ENCODE results near the gene INPP5F. TPM values are rescaled to one million over a fixed set of nuclear protein-coding genes. Genes with fewer than 3 reads are reported as not detected.
"Not testable (repeated sequence)": the region's sequence is repeated elsewhere in the genome, so short reads cannot be mapped to it uniquely, and the experiment has no call there.

The INPP5F gene
- total RNA-seq, 1 donor from 2014 or later = 5.1 TPM

- TF ChIP-seq CTCF (IDR thresholded peaks at IDR 0.05) = no peak
- Histone ChIP-seq H3K4me1 (no peaks in the 10 kb centered on the region), H3K27me3 (no peaks in the 10 kb centered on the region), H3K36me3 (no peaks in the 10 kb centered on the region), H3K9me3 (no peaks in the 10 kb centered on the region), H3K4me3 (no peak overlapping the region), H3K27ac (no peak overlapping the region)
- DNase-seq (ENCODE audit: low spot score in 2 of 2) = no peak
- intact Hi-C loops (cut with DNase I) = no loop called here
These were observed 57.3 kb downstream of the INPP5F start for GRCh38 chr10:119782981-119783664.

- H3K9me3 ChIP-seq = no peaks in the 10 kb centered on the region
- no peak for TF ChIP-seq CTCF (IDR thresholded peaks at IDR 0.05)
- H3K36me3 ChIP-seq = no peaks in the 10 kb centered on the region
- intact Hi-C loops (cut with DNase I) = no loop called here
- H3K27me3 ChIP-seq = no peaks in the 10 kb centered on the region
- no peak for DNase-seq (ENCODE audit: low spot score in 2 of 2)
- no peak overlapping the region for H3K4me3 ChIP-seq
- no peak overlapping the region for H3K27ac ChIP-seq
- no peaks in the 10 kb centered on the region for H3K4me1 ChIP-seq
These were observed 57.8 kb downstream of the INPP5F start for GRCh38 chr10:119783665-119784027.

GRCh38 chr10:119784340-119785067 is 58.7 kb downstream of the INPP5F start:
- DNase-seq (ENCODE audit: low spot score in 2 of 2) = no peak
- Histone ChIP-seq H3K27ac (no peak overlapping the region), H3K4me1 (no peaks in the 10 kb centered on the region), H3K27me3 (no peaks in the 10 kb centered on the region), H3K36me3 (no peaks in the 10 kb centered on the region), H3K4me3 (no peak overlapping the region), H3K9me3 (no peaks in the 10 kb centered on the region)
- no peak for TF ChIP-seq CTCF (IDR thresholded peaks at IDR 0.05)
- intact Hi-C loops (cut with DNase I) = no loop called here

- Histone ChIP-seq H3K4me1 (no peaks in the 10 kb centered on the region), H3K27ac (no peak overlapping the region), H3K36me3 (no peaks in the 10 kb centered on the region), H3K27me3 (no peaks in the 10 kb centered on the region), H3K9me3 (no peaks in the 10 kb centered on the region), H3K4me3 (no peak overlapping the region)
- DNase-seq (ENCODE audit: low spot score in 2 of 2) = no peak
- no peak for TF ChIP-seq CTCF (IDR thresholded peaks at IDR 0.05)
- intact Hi-C loops (cut with DNase I) = no loop called here
These were observed 60.4 kb downstream of the INPP5F start for GRCh38 chr10:119786117-119786769.

- H3K4me3 ChIP-seq; DNase-seq (ENCODE audit: low spot score in 2 of 2); H3K27me3 ChIP-seq; H3K9me3 ChIP-seq; H3K4me1 ChIP-seq; H3K36me3 ChIP-seq; intact Hi-C loops (cut with DNase I); H3K27ac ChIP-seq: not testable (repeated sequence)
These were observed 69.3 kb downstream of the INPP5F start for GRCh38 chr10:119795101-119795500.

- no peak for DNase-seq (ENCODE audit: low spot score in 2 of 2)
- H3K4me3 ChIP-seq = no peak overlapping the region
- TF ChIP-seq CTCF (IDR thresholded peaks at IDR 0.05) = no peak
- peaks cover 0 to 3% of the 10 kb centered on the region in 2 donors for H3K36me3 ChIP-seq
- H3K27ac ChIP-seq = no peak overlapping the region
- intact Hi-C loops (cut with DNase I) = no loop called here
- H3K9me3 ChIP-seq = no peaks in the 10 kb centered on the region
- no peaks in the 10 kb centered on the region for H3K27me3 ChIP-seq
- H3K4me1 ChIP-seq = no peaks in the 10 kb centered on the region
These were observed 70.2 kb downstream of the INPP5F start for GRCh38 chr10:119796039-119796438.

All from ascending aorta (tissue), 2 donors.